Hepatocyte (in vitro differentiated cells): ENCODE data around the gene ZSCAN31.

Experiments used
- CTCF ChIP-seq: fragments of 200-600 bp; sonication (generic); IDR thresholded peaks from 2 replicates; pipeline ENCODE4 v1.5.1; 2016; ENCODE audit warnings: antibody characterized with exemption, mild to moderate bottlenecking; ENCODE audit not compliant: poor library complexity
- EZH2 ChIP-seq: fragments of 200-600 bp; sonication (generic); IDR thresholded peaks from 2 replicates; pipeline ENCODE4 v1.6.1; 2016; ENCODE audit warnings: antibody characterized with exemption, mild to moderate bottlenecking, borderline replicate concordance

GRCh38 chr6:28303570-28303969 is 32.4 kb downstream of the ZSCAN31 start:
- TF ChIP-seq CTCF: no peak
- TF ChIP-seq EZH2: no peak
